Hepatocyte (in vitro differentiated cells): ENCODE data around the gene CFAP69. TPM values are rescaled to one million over a fixed set of nuclear protein-coding genes. Genes with fewer than 3 reads are reported as not detected.

Experiments used
- DNase-seq: peaks from one replicate; pipeline ENCODE4 v3.0.0-alpha.2; 2016; ENCODE audit warnings: low spot score
- H2AFZ ChIP-seq: fragments of 200-600 bp; sonication (generic); 2 replicates; pipeline ENCODE4 v1.6.0; 2016; ENCODE audit warnings: antibody characterized with exemption, mild to moderate bottlenecking
- H3K27ac ChIP-seq: fragments of 200-600 bp; sonication (generic); 2 replicates; pipeline ENCODE4 v1.5.1; 2016; ENCODE audit warnings: mild to moderate bottlenecking
- H3K27me3 ChIP-seq: fragments of 200-600 bp; sonication (generic); 2 replicates; pipeline ENCODE4 v1.6.1; 2016
- H3K36me3 ChIP-seq: fragments of 200-600 bp; sonication (generic); replicated peaks from 2 replicates; pipeline ENCODE4 v1.5.1; 2016; ENCODE audit warnings: low read depth; ENCODE audit not compliant: insufficient read depth
- H3K4me1 ChIP-seq: fragments of 200-600 bp; sonication (generic); 2 replicates; pipeline ENCODE4 v1.5.1; 2016; ENCODE audit warnings: mild to moderate bottlenecking, moderate library complexity; ENCODE audit not compliant: insufficient read depth
- H3K4me2 ChIP-seq: fragments of 200-600 bp; sonication (generic); 2 replicates; pipeline ENCODE4 v1.6.0; 2016
- H3K4me3 ChIP-seq: fragments of 200-600 bp; sonication (generic); 2 replicates; pipeline ENCODE4 v1.5.1; 2016; ENCODE audit warnings: mild to moderate bottlenecking
- H3K79me2 ChIP-seq: fragments of 200-600 bp; sonication (generic); 2 replicates; pipeline ENCODE4 v1.6.0; 2017; ENCODE audit warnings: mild to moderate bottlenecking
- H3K9me2 ChIP-seq: fragments of 200-600 bp; sonication (generic); replicated peaks from 2 replicates; pipeline ENCODE4 v1.6.0; 2017; ENCODE audit warnings: mild to moderate bottlenecking; ENCODE audit not compliant: insufficient read depth
- H3K9me3 ChIP-seq: fragments of 200-600 bp; sonication (generic); 2 replicates; pipeline ENCODE4 v1.5.1; 2016; ENCODE audit warnings: low read depth, mild to moderate bottlenecking
- H4K20me1 ChIP-seq: fragments of 200-600 bp; sonication (generic); 2 replicates; pipeline ENCODE4 v1.6.0; 2016; ENCODE audit warnings: mild to moderate bottlenecking; ENCODE audit not compliant: insufficient read depth, poor library complexity, severe bottlenecking
- CTCF ChIP-seq: fragments of 200-600 bp; sonication (generic); IDR thresholded peaks from 2 replicates; pipeline ENCODE4 v1.5.1; 2016; ENCODE audit warnings: antibody characterized with exemption, mild to moderate bottlenecking; ENCODE audit not compliant: poor library complexity
- EZH2 ChIP-seq: fragments of 200-600 bp; sonication (generic); IDR thresholded peaks from 2 replicates; pipeline ENCODE4 v1.6.1; 2016; ENCODE audit warnings: antibody characterized with exemption, mild to moderate bottlenecking, borderline replicate concordance
- EZH2phosphoT487 ChIP-seq: fragments of 200-600 bp; sonication (generic); IDR thresholded peaks from one replicate; pipeline ENCODE4 v1.6.1; 2018; ENCODE audit warnings: antibody characterized with exemption, mild to moderate bottlenecking, low read depth, moderate library complexity; ENCODE audit not compliant: unreplicated experiment, severe bottlenecking
- WGBS: methylation state at CpG from one replicate; pipeline ENCODE4 v1.1.6; 2016; ENCODE audit warnings: low lambda C conversion rate; ENCODE audit errors: missing lambda C conversion rate; 5-methylcytosine and 5-hydroxymethylcytosine counted together
- polyA plus RNA-seq: library from polyadenylated mRNA; unstranded; fragments of >200 nt; fragmentation: Nextera tagmentation; extraction: Ambion mirVana; gene quantifications from 2 replicates; pipeline ENCODE4 v1.2.1, GENCODE V29; 2016
- total RNA-seq: library from RNA; depleted of rRNA; stranded (reverse); fragments of >200 nt; gene quantifications from 2 replicates; pipeline ENCODE4 v1.2.3, GENCODE V29; 2014

CFAP69 gene
- total and polyA plus RNA-seq, 2 experiments from 2014 or later, result 1.6 to 4.3 TPM

- Histone ChIP-seq H3K4me3 (no peak overlapping the region), H3K4me1 (peaks cover 2% of the 10 kb centered on the region), H3K79me2 (no peaks in the 10 kb centered on the region), H3K27me3 (peaks cover 73% of the 10 kb centered on the region), H3K36me3 (no peaks in the 10 kb centered on the region), H3K9me3 (no peaks in the 10 kb centered on the region), H3K27ac (no peak overlapping the region), H3K9me2 (no peaks in the 10 kb centered on the region), H4K20me1 (no peaks in the 10 kb centered on the region), H3K4me2 (no peak overlapping the region), H2AFZ (no peak overlapping the region)
- DNase-seq, result no peak
- WGBS, result 92% methylated on average over 7 of the region's 7 CpGs
- no peak for TF ChIP-seq CTCF
- TF ChIP-seq EZH2, result no peak
- no peak for TF ChIP-seq EZH2phosphoT487
Observed at GRCh38 chr7:90320014-90320413, 75.0 kb downstream of the CFAP69 start.

GRCh38 chr7:90320418-90320800, 75.4 kb downstream of the CFAP69 start:
- Histone ChIP-seq H3K4me3 (no peak overlapping the region), H3K27me3 (peaks cover 77% of the 10 kb centered on the region), H4K20me1 (no peaks in the 10 kb centered on the region), H3K36me3 (no peaks in the 10 kb centered on the region), H3K9me2 (no peaks in the 10 kb centered on the region), H3K4me2 (peak overlapping the region; percentile 89), H3K4me1 (peaks cover 2% of the 10 kb centered on the region), H3K79me2 (no peaks in the 10 kb centered on the region), H3K27ac (no peak overlapping the region), H2AFZ (no peak overlapping the region), H3K9me3 (no peaks in the 10 kb centered on the region)
- 55% methylated on average over 7 of the region's 7 CpGs for WGBS
- TF ChIP-seq EZH2, result peak; percentile 59
- TF ChIP-seq CTCF, result no peak
- TF ChIP-seq EZH2phosphoT487, result no peak
- DNase-seq, result no peak

- no peaks in the 10 kb centered on the region for H3K79me2 ChIP-seq
- H3K27ac ChIP-seq, result no peak within 1 kb of the TSS
- peaks cover 79% of the 10 kb centered on the region for H3K27me3 ChIP-seq
- no peaks in the 10 kb centered on the region for H4K20me1 ChIP-seq
- H3K4me2 ChIP-seq, result peak within 1 kb of the TSS; percentile 89
- no peaks in the 10 kb centered on the region for H3K9me2 ChIP-seq
- no peaks in the 10 kb centered on the region for H3K9me3 ChIP-seq
- H3K36me3 ChIP-seq, result no peaks in the 10 kb centered on the region
- peak within 1 kb of the TSS; percentile 44 for H2AFZ ChIP-seq
- H3K4me3 ChIP-seq, result peak within 1 kb of the TSS; percentile 26
- DNase-seq, result peak; percentile 24
- H3K4me1 ChIP-seq, result peaks cover 2% of the 10 kb centered on the region
- TF ChIP-seq EZH2phosphoT487 (no peak), CTCF (no peak), EZH2 (peak; percentile 55)
- WGBS, result 4% methylated on average over 43 of the region's 62 CpGs
Observed at GRCh38 chr7:90320801-90321494, 76.0 kb downstream of the CFAP69 start, which contains the start of gene FAM237B. TSS of gene FAM237B (minus strand) at chr7:90321304. CDS start at chr7:90319748, 1,556 bp downstream.
